GM10266 (cell line): ENCODE measurements around the gene TARM1.

ENCODE experiments used
- DNase-seq: peaks from one replicate; pipeline ENCODE4 v3.0.0; 2012; ENCODE audit errors: extremely low spot score
- CTCF ChIP-seq: IDR thresholded peaks from 2 replicates; pipeline ENCODE4 v1.5.1; 2012; ENCODE audit warnings: mild to moderate bottlenecking, low read depth; ENCODE audit not compliant: control insufficient read depth, insufficient read depth; ENCODE audit errors: missing control alignments

The TARM1 gene

GRCh38 chr19:54123682-54124081 is 42.5 kb upstream of the TARM1 start:
- no peak for DNase-seq
- no peak for TF ChIP-seq CTCF

GRCh38 chr19:54121259-54121658 is 40.1 kb upstream of the TARM1 start:
- no peak for TF ChIP-seq CTCF

GRCh38 chr19:54115109-54116063 is 34.2 kb upstream of the TARM1 start, which contains the start of the genes PRPF31 and TFPT:
PRPF31 (plus strand) TSS chr19:54115754; CDS start chr19:54118279, 2,525 bp downstream.
TFPT (minus strand) TSS chr19:54115657; CDS start chr19:54115269, 388 bp downstream.
- DNase-seq, result peak; percentile 97
- no peak for TF ChIP-seq CTCF

More at GRCh38 chr19:54121259-54121658, 40.1 kb upstream of the TARM1 start:
- DNase-seq, result no peak

GRCh38 chr19:54114340-54115108 is 33.4 kb upstream of the TARM1 start:
- DNase-seq, result peak; percentile 77

GRCh38 chr19:54109651-54110050 is 28.5 kb upstream of the TARM1 start:
- no peak for DNase-seq
- no peak for TF ChIP-seq CTCF

More at GRCh38 chr19:54114340-54115108, 33.4 kb upstream of the TARM1 start:
- TF ChIP-seq CTCF, result no peak

- DNase-seq, result no peak
- TF ChIP-seq CTCF, result no peak
These were observed 27.3 kb upstream of the TARM1 start for GRCh38 chr19:54108496-54108895.
